Small intestine (tissue), 7 donors: ENCODE measurements around the gene HNRNPH1. TPM values are rescaled to one million over a fixed set of nuclear protein-coding genes. Genes with fewer than 3 reads are reported as not detected.
"Not testable (repeated sequence)": the region's sequence is repeated elsewhere in the genome, so short reads cannot be mapped to it uniquely, and the experiment has no call there.

ENCODE experiments used
- DNase-seq, 2 donors: peaks; one replicate each; pipeline versions ENCODE4 v3.0.0 to v3.0.0-alpha.2; 2013
- FAIRE-seq: peaks from 2 replicates; lab custom pipeline; 2012; peaks lifted over from hg19 to GRCh38; lab: Jason Lieb, UNC
- H3K27ac ChIP-seq, 3 donors: one replicate each; pipeline ENCODE4 v1.5.1; 2013; ENCODE audit warnings: low read length in 2 of 3, mild to moderate bottlenecking in 2 of 3, control low read depth in 1 of 3, inconsistent platforms in 1 of 3, low read depth in 1 of 3, moderate library complexity in 1 of 3
- H3K27me3 ChIP-seq, 3 donors: one replicate each; pipeline ENCODE4 v1.6.1; 2013; ENCODE audit warnings: low read length in 3 of 3, inconsistent platforms in 1 of 3; ENCODE audit not compliant: control insufficient read depth in 3 of 3, insufficient read depth in 3 of 3
- H3K36me3 ChIP-seq, 3 donors: one replicate each; pipeline ENCODE4 v1.6.1; 2013; ENCODE audit warnings: low read length in 3 of 3, inconsistent platforms in 1 of 3, low read depth in 1 of 3, mild to moderate bottlenecking in 1 of 3, moderate library complexity in 1 of 3; ENCODE audit not compliant: control insufficient read depth in 3 of 3, insufficient read depth in 2 of 3
- H3K4me1 ChIP-seq, 3 donors: one replicate each; pipeline ENCODE4 v1.6.1; 2013; ENCODE audit warnings: low read length in 2 of 3, inconsistent platforms in 1 of 3, low read depth in 1 of 3, mild to moderate bottlenecking in 1 of 3, moderate library complexity in 1 of 3; ENCODE audit not compliant: control insufficient read depth in 3 of 3, insufficient read depth in 2 of 3
- H3K4me3 ChIP-seq, 3 donors: one replicate each; pipeline ENCODE4 v1.5.1; 2013; ENCODE audit warnings: low read length in 3 of 3, control low read depth in 1 of 3, inconsistent platforms in 1 of 3, low read depth in 1 of 3, mild to moderate bottlenecking in 1 of 3, moderate library complexity in 1 of 3
- H3K9me3 ChIP-seq, 2 donors: one replicate each; pipeline ENCODE4 v1.6.1; 2013; ENCODE audit warnings: low read depth in 1 of 2, low read length in 1 of 2; ENCODE audit not compliant: control insufficient read depth in 2 of 2, insufficient read depth in 1 of 2
- WGBS, 3 donors: extraction: QIAGEN DNeasy Blood & Tissue Kit; methylation state at CpG; one replicate each; pipeline ENCODE4 v1.1.7; 2013; 5-methylcytosine and 5-hydroxymethylcytosine counted together
- polyA plus RNA-seq, 4 donors: library from polyadenylated mRNA; stranded (reverse) in 3 of 4; unstranded in 1 of 4; fragments of 200-250 nt in 3 of 4; fragments of 120-200 nt in 1 of 4; gene quantifications; one replicate each; pipeline versions ENCODE4 v1.2.1 to v1.2.3, GENCODE V29; 2013
- donor health status: healthy with polysubstance abuse.
- donor health status: control.
- donor health status: control.
- donor health status: Bipolar disorder and iron deficiency.
- donor health status: healthy.

Gene HNRNPH1
- polyA plus RNA-seq, 4 donors, result 97.5 to 964 (median 183) TPM

DNA sequence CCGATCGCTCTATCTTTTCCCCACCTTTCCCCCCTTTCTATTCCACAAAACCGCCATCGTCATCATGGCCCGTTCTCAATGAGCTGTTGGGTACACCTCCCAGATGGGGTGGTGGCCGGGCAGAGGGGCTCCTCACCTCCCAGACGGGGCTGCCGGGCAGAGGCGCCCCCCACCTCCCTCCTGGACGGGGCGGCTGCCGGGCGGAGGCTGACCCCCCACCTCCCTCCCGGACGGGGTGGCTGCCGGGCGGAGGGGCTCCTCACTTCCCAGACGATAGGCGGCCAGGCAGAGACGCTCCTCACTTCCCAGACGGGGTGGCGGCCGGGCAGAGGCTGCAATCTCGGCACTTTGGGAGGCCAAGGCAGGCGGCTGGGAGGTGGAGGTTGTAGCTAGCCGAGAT lies 26.8 kb upstream of the HNRNPH1 start:
- H3K4me1 ChIP-seq, FAIRE-seq, H3K27me3 ChIP-seq, DNase-seq, H3K4me3 ChIP-seq, H3K9me3 ChIP-seq, H3K36me3 ChIP-seq, H3K27ac ChIP-seq: not testable (repeated sequence)
- 89 to 94% (median 90%) methylated on average over 12 to 26 of the region's 26 CpGs for WGBS, 3 donors

DNA sequence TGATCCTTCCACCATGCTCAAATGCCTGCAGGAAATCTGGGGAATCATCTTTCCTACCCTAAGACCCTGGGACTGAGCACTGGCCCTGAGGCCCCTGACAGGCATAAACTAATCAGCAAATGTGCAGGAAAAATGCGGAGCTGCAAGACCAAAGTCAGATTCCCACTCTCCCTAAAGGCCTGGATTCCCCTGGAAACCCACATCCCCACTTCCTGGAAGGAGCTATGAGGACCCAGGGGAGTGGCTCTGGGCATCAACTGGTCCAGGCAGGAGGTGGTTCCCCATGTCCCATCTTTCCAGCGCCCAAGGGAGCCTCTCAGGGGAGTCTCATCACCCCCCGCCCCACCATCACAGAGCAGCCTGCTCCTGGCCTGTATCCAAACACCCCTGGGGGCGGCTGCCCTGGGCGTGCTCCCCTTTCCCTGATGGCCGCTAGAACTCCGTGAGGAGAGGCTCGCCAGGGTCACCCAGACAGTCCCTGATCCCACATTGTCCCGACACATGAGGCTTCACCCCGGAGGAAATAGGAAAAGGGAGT lies 25.8 kb upstream of the HNRNPH1 start:
- H3K4me1 ChIP-seq, H3K27ac ChIP-seq, FAIRE-seq, H3K27me3 ChIP-seq, DNase-seq, H3K9me3 ChIP-seq, H3K36me3 ChIP-seq, H3K4me3 ChIP-seq: not testable (repeated sequence)
- WGBS, 3 donors, result 72 to 78% (median 77%) methylated on average over 6 to 10 of the region's 10 CpGs

- Histone ChIP-seq H3K4me3 (no peak overlapping the region), H3K27me3 (no peaks in the 10 kb centered on the region), H3K27ac (no peak overlapping the region), H3K36me3 (no peaks in the 10 kb centered on the region), H3K4me1 (no peaks in the 10 kb centered on the region), H3K9me3 (no peaks in the 10 kb centered on the region)
- WGBS, 3 donors, result 74 to 79% (median 78%) methylated on average over 9 of the region's 9 CpGs
- no peak for DNase-seq
- FAIRE-seq, result no peak
Measured at GRCh38 chr5:179648410-179648809, 24.9 kb upstream of the HNRNPH1 start.

DNA sequence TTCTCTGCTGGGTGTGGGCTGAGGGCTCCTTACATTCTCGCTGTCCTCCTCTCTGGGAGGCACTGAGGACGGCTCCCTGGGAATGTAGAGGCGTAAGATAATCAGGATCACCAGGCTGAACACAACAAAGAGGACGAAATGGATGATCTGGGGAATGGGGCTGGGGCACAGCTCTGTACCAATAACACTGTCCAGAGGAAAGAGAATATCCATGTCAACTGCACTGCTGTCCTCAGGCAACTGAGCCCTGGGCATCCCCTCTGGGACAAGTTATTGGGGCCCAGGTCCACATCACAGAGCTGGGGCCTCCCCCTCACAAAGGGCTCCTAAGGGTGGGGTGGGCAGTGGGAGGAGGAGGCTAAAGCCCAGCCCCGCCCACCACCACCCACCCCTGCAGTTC lies 21.3 kb upstream of the HNRNPH1 start:
- not testable (repeated sequence) for H3K36me3 ChIP-seq, H3K27ac ChIP-seq, H3K4me1 ChIP-seq, FAIRE-seq, H3K27me3 ChIP-seq, H3K9me3 ChIP-seq, H3K4me3 ChIP-seq, DNase-seq
- 79 to 89% (median 86%) methylated on average over 4 of the region's 5 CpGs for WGBS, 3 donors

DNA sequence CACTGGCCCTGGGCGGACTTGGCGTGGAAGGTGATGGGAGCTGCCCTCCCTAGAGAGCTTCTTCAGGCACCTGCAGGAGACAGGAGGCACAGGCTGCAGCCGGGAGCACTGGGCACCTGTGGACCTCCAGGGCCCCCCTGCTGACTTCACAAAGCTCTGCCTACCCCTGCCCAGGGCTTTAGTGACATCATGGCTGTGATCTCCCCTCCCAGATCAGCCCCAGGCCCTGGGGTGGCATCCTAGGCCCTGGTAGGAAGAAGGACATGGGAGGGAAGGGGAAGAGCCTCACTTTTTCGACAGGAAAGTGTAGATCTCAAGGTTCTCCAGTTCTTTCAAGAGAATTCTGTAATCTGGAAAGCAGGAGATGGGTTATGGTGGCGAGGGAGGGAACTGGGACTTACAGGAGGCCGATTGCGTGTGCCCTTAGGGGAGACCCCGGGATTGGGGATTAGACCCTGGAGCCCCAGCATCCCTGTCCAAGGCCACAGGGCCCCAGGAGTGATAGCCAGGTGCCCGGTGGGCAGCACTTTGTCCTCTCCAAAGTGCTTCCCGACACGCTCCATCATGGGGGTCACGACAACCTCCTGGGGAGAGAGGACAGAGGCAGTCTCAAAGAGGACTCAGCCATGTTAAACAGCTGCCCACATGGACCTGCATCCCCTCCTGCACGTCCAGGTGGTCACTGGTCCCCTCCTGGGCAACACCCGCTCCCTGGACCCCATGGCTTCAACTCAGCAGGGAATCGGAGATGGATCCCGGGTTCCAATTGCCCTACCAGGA lies 19.9 kb upstream of the HNRNPH1 start:
- not testable (repeated sequence) for H3K4me3 ChIP-seq, H3K27me3 ChIP-seq, H3K36me3 ChIP-seq, H3K9me3 ChIP-seq, DNase-seq, FAIRE-seq, H3K4me1 ChIP-seq, H3K27ac ChIP-seq
- 76 to 85% (median 76%) methylated on average over 14 to 16 of the region's 16 CpGs for WGBS, 3 donors

DNA sequence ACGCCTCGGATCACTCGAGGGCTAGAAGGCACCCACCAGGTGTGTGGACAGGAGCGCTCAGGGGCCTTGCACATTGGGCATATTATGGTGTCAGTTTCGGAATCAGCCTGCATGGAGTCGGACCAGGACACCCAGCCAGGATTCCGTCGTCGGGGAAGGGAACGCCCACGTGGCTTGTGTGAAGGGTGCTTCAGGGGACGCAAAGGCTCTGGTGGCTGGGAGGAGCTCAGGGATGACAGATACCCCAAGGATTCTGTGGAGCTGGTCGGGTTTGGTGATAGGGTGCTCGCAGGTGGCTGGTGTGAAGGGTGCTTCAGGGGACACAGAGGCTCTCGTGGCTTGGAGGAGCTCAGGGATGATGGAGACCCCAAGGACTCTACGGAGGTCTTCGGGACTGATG lies 19.2 kb upstream of the HNRNPH1 start:
- not testable (repeated sequence) for H3K4me3 ChIP-seq, DNase-seq, H3K36me3 ChIP-seq, H3K27ac ChIP-seq, H3K9me3 ChIP-seq, FAIRE-seq, H3K4me1 ChIP-seq, H3K27me3 ChIP-seq
- 84 to 86% (median 86%) methylated on average over 14 to 16 of the region's 17 CpGs for WGBS, 3 donors

DNA sequence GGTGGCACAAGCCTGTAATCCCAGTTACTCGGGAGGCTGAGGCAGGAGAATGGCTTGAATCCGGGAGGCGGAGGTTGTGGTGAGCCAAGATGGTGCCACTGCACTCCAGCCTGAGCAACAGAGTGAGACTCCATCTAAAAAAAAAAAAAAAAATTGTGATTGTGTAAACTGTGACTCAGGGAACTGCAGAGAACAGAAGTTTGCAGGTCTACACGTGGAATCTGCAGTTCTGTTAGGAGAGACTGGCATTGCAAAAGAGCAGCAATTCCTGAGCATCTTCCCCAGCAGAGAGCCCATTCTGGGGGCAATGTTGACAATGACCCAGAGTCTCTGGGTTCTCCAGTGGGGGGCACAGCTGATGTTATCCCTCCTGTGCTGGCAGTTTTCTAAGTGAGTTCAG lies 18.3 kb upstream of the HNRNPH1 start:
- not testable (repeated sequence) for H3K27ac ChIP-seq, H3K4me1 ChIP-seq, H3K36me3 ChIP-seq, DNase-seq, FAIRE-seq, H3K9me3 ChIP-seq, H3K4me3 ChIP-seq, H3K27me3 ChIP-seq
- WGBS, 3 donors, result no CpG with 5 or more reads among the region's 4 CpGs

DNA sequence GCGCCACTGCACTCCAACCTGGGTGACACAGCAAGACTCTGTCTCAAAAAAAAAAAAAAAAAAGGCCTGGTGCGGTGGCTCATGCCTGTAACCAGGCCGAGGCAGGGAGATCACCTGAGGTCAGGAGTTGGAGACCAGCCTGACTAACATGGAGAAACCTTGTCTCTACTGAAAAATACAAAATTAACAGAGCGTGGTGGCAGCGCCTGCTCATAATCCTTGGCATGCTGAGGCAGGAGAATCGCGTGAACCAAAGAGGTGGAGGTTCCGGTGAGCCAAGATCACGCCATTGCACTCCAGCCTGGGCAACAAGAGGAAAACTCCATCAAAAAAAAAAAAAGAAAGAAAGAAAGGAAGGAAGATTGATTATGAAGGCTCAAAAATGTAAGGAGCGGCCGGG lies 15.8 kb upstream of the HNRNPH1 start:
- not testable (repeated sequence) for H3K9me3 ChIP-seq, H3K27me3 ChIP-seq, FAIRE-seq, H3K4me3 ChIP-seq, DNase-seq, H3K4me1 ChIP-seq, H3K27ac ChIP-seq, H3K36me3 ChIP-seq
- WGBS, 3 donors, result 92 to 94% (median 93%) methylated on average over 11 of the region's 11 CpGs
